Activated CD4-positive, alpha-beta T cell treated with anti-CD3 and anti-CD28 coated beads, Interleukin-2, amount 10 ng/mL, durations not matched to agents 7 days and 5 days (primary cell): ENCODE measurements around the gene MTR. TPM values are rescaled to one million over a fixed set of nuclear protein-coding genes. Genes with fewer than 3 reads are reported as not detected.
"Not testable (repeated sequence)": the region's sequence is repeated elsewhere in the genome, so short reads cannot be mapped to it uniquely, and the experiment has no call there.

ENCODE experiments used
- CTCF ChIA-PET: fragments of 350-600 bp; sonication (Branson Sonifier 250); formaldehyde crosslinking; loops from one replicate; lab custom pipeline; 2021; ENCODE audit warnings: antibody characterized with exemption; lab: Charles Lee
- POLR2A ChIA-PET: fragments of 350-600 bp; sonication (Branson Sonifier 250); formaldehyde crosslinking; loops from one replicate; lab custom pipeline; 2021; ENCODE audit warnings: antibody characterized with exemption; lab: Charles Lee
- DNase-seq: peaks from one replicate; pipeline ENCODE4 v3.0.0-alpha.2; 2020
- H3K27ac Mint-ChIP-seq: one replicate; pipeline ENCODE4 v1.8.0; 2021; ENCODE audit warnings: mild to moderate bottlenecking, moderate library complexity, mixed read lengths
- H3K27me3 Mint-ChIP-seq: one replicate; pipeline ENCODE4 v1.8.0; 2021; ENCODE audit warnings: mixed read lengths
- H3K36me3 Mint-ChIP-seq: one replicate; pipeline ENCODE4 v1.8.0; 2021; ENCODE audit warnings: low read depth, mixed read lengths
- H3K4me1 Mint-ChIP-seq: one replicate; pipeline ENCODE4 v1.8.0; 2021; ENCODE audit warnings: mixed read lengths
- H3K4me3 Mint-ChIP-seq: one replicate; pipeline ENCODE4 v1.8.0; 2021; ENCODE audit warnings: mild to moderate bottlenecking, moderate library complexity, mixed read lengths
- H3K9me3 Mint-ChIP-seq: one replicate; pipeline ENCODE4 v1.8.0; 2021; ENCODE audit warnings: mixed read lengths
- total RNA-seq, 2 experiments: library from RNA; stranded (reverse); gene quantifications; one replicate each; pipeline ENCODE4 v1.2.3, GENCODE V29; 2021

Gene MTR
- total RNA-seq, 2 experiments from 2014 or later, result 41.1 to 42.5 TPM

DNA sequence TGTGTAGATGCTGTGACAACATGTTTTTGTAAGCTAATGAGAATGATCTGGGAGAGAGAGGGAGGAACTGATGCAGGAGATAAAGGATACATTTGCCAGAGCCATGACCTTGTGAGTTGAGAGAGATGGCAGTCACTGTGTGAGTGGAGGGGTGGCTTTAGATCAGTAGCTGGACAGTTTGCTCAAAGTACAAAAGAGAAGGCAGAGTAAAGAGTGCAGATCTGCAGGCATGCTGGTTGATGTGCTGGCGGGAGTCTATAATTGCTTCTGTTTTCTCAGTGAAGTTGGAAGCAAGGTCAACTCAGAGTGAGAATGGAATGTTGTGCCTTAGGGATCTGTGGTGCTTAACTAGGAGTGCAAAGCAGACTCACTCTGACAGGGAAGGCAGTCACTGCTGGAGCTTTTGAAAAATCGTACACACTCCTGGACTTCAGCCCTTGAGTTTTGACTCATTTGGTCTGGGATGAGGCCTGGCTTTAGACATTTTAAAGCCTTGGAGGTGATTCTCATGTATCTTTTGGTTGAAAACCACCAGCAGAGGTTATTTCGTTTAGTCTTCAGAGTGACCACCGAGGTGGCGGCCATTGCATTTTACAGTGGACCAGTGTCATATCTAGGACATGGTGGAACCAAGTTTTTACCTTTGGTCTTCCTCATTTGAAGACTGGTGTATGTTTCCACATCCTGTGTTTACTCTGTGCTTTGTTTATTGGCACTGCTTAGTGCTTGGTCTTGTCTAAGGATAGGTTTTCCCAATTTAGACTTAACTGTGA is 49.6 kb downstream of the MTR start:
- Mint-ChIP-seq H3K4me3 (no peak overlapping the region), H3K36me3 (peaks cover 34% of the 10 kb centered on the region), H3K27me3 (no peaks in the 10 kb centered on the region), H3K4me1 (peaks cover 4% of the 10 kb centered on the region), H3K27ac (no peak overlapping the region), H3K9me3 (no peaks in the 10 kb centered on the region)
- ChIA-PET CTCF (interaction anchor here (0.6 to 1.4 kb wide), 3 partner anchors 11 to 739 kb away, joined by 3 to 5 read pairs (median 3); no protein-coding TSS in a partner anchor), POLR2A (no interaction called here)
- no peak for DNase-seq

DNA sequence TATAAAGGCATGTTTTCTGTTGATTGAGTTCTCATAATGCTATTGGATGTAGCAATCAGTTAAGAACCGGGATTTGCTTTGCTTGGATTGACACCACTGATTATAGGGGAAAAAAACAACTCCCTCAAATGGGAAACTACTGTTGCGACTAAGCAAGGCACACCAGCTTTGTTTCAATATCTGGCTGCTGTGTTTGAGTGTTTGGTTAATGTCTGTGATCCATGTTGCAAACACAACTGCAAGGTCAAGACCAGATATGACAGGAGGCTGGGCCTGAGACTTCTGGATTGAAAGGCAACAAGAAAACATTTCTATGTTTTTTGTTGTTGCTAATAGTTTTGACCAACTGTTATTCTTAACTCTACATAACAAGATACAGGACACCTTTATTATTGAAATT is 50.7 kb downstream of the MTR start:
- no peaks in the 10 kb centered on the region for H3K9me3 Mint-ChIP-seq
- DNase-seq, result no peak
- H3K36me3 Mint-ChIP-seq, result peaks cover 32% of the 10 kb centered on the region
- H3K27ac Mint-ChIP-seq, result no peak overlapping the region
- no peak overlapping the region for H3K4me3 Mint-ChIP-seq
- CTCF ChIA-PET, result no interaction called here
- POLR2A ChIA-PET, result no interaction called here
- peaks cover 4% of the 10 kb centered on the region for H3K4me1 Mint-ChIP-seq
- H3K27me3 Mint-ChIP-seq, result no peaks in the 10 kb centered on the region

DNA sequence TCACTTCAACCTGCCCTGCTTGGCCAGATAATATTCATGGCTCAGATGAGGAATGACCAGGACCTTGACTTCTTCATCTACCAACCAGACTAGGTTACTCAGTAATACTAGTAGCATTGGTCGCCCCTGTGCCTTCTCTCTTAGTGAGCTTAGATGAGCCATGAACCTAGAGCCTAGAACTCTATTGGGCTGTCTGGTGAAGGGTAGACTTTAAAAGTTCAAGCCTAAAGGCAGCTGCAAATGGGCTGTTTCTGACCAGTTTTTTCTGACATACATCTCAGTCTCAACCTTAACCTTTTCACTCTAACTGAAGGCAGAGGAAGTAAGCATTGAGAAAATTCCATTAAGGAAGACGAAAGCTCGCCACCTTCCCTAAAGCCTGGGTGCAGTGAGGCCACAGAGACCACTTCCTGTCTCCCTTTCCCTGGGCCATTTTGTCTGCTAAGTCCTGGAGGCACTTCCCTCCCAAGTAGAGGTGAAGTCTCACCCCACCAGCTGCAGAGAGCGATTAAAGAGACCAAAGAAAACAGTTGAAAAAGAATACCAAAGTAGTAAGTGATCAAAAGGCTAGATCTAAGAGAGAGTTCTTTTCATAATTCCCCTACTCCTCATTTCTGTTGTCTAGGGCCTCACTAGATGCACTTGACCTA is 53.3 kb downstream of the MTR start:
- Mint-ChIP-seq H3K36me3 (peaks cover 26% of the 10 kb centered on the region), H3K27me3 (no peaks in the 10 kb centered on the region), H3K9me3 (no peaks in the 10 kb centered on the region), H3K4me1 (peaks cover 4% of the 10 kb centered on the region), H3K4me3 (no peak overlapping the region), H3K27ac (no peak overlapping the region)
- ChIA-PET CTCF (no interaction called here), POLR2A (no interaction called here)
- DNase-seq, result no peak

DNA sequence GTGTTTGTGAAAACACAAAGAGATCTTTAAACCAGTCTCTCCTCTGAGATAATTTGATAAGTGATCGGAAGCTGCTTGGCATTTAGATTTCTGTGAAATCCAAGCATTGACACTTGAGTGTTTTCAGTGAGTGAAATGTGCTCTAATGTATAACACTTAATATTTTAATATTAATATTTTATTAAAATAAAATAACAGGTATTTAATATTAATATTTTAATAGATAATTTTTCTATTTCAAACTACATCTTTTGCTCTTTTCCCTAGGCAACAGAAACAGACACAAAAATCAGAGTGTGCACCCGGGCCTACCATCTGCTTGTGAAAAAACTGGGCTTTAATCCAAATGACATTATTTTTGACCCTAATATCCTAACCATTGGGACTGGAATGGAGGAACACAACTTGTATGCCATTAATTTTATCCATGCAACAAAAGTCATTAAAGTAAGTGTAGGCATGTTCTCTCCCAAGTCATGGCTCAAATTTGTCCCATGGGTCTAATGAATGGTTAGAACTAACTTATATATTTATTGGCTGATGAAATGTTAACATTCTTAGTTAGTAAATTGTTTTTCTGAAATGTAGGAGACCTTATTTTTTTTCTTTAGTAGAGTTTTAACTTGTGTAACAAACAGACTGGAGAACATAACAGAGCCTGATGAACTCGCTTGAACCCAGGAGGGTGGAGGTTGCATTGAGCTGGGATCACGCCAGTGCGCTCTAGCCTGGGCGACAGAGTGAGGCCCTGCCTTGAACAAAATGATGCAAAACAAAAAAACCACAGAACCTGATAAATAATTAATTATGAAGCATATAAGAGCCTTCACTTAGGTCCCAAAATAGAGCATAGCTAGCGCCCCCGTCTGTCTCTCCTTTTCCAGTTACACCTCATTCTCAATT is 55.2 kb downstream of the MTR start:
- DNase-seq, result no peak
- H3K9me3 Mint-ChIP-seq, result no peaks in the 10 kb centered on the region
- no peaks in the 10 kb centered on the region for H3K27me3 Mint-ChIP-seq
- H3K4me1 Mint-ChIP-seq, result peaks cover 4% of the 10 kb centered on the region
- H3K4me3 Mint-ChIP-seq, result no peak overlapping the region
- no peak overlapping the region for H3K27ac Mint-ChIP-seq
- POLR2A ChIA-PET, result interaction anchor here (0.7 kb wide), 1 partner anchor 39 kb away, joined by 3 read pairs; no protein-coding TSS in a partner anchor
- CTCF ChIA-PET, result no interaction called here
- H3K36me3 Mint-ChIP-seq, result peaks cover 34% of the 10 kb centered on the region

DNA sequence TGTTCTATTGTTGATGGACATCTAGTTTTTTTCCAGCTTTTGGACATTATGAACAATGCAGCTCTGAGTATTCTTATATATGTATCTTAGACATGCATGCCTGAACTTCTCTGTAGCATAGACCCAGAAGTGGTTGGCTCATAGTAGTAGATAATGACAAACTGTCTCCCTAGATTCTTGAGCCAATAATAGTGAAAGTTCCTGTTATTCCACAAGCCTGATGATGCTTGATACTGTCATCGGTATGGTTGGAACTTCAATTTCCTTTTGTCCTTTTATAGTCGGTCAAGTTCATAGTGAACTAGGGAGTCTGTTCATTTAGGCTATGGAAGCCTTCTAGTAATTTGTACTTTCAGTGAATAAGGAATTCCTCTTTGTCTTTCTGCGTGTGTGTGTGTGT is 56.8 kb downstream of the MTR start:
- POLR2A ChIA-PET, result no interaction called here
- no peaks in the 10 kb centered on the region for H3K9me3 Mint-ChIP-seq
- CTCF ChIA-PET, result no interaction called here
- H3K27ac Mint-ChIP-seq, result no peak overlapping the region
- no peak overlapping the region for H3K4me3 Mint-ChIP-seq
- peaks cover 4% of the 10 kb centered on the region for H3K4me1 Mint-ChIP-seq
- DNase-seq, result no peak
- no peaks in the 10 kb centered on the region for H3K27me3 Mint-ChIP-seq
- peaks cover 47% of the 10 kb centered on the region for H3K36me3 Mint-ChIP-seq

DNA sequence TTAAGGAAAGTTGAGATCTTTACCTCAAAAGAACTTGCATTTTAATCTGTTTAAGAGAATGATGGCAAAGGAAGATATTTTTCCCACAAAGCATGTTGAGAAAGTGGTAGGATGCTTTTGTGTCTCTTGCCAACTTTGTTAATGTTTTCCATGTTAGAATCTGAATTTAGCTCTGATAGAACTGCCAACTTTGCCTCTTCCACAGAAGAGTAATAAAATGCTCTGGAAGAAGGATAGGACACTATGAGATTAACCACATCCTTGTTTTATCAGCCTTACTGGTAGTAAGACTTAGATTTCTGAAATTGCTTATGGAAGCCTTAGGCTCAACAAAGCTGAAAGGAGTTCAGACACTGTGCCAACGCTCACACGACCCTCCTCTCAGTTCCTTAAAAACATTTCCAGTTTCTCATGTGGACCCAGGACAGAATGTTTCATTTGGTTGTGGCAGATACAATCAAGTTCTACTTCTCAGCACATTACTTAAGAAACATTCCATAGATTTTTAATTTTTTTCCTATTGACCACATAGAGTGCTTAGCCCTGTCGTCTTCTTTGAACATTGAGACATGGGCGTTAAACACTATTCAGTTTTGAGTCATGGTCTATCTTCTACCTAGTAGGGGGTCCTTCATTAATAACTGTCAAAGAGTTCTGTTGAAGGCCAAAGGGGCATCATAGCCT is 59.0 kb downstream of the MTR start:
- CTCF ChIA-PET, result no interaction called here
- Mint-ChIP-seq H3K36me3 (peaks cover 57% of the 10 kb centered on the region), H3K27ac (no peak overlapping the region), H3K9me3 (no peaks in the 10 kb centered on the region), H3K4me3 (no peak overlapping the region), H3K27me3 (no peaks in the 10 kb centered on the region), H3K4me1 (no peaks in the 10 kb centered on the region)
- DNase-seq, result no peak
- POLR2A ChIA-PET, result no interaction called here

DNA sequence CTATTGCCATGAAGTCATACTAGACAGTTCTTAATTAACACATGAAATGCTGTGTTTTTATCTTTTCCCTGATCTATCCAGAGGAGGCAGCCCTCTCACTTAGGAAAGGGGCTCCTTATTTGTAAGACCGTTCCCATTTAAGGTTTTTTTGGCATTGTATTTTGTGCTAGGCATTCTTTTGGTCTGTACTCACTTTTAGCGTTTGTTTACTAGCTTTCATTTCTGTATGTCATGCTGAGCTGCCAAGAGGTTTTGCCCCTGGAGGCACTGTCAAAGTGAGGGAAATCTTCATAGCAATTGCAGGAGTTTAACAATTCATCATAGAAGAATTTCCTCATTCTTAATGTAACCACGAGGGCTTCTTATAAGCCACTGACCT is 59.5 kb downstream of the MTR start:
- H3K4me3 Mint-ChIP-seq, result no peak overlapping the region
- ChIA-PET POLR2A (no interaction called here), CTCF (no interaction called here)
- H3K27me3 Mint-ChIP-seq, result no peaks in the 10 kb centered on the region
- no peaks in the 10 kb centered on the region for H3K4me1 Mint-ChIP-seq
- no peak overlapping the region for H3K27ac Mint-ChIP-seq
- DNase-seq, result no peak
- H3K9me3 Mint-ChIP-seq, result no peaks in the 10 kb centered on the region
- H3K36me3 Mint-ChIP-seq, result peaks cover 60% of the 10 kb centered on the region

DNA sequence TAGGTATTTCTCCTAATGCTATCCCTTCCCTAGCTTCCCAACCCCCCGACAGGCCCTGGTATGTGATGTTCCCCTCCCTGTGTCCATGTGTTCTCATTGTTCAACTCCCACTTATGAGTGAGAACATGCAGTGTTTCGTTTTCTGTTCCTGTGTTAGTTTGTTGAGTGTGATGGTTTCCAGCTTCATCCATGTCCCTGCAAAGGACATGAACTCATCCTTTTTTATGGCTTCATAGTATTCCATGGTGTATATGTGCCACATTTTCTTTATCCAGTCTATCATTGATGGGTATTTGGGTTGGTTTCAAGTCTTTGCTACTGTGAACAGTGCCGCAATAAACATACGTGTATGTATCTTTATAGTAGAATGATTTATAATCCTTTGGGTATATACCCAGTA is 61.6 kb downstream of the MTR start:
- POLR2A ChIA-PET, H3K4me3 Mint-ChIP-seq, DNase-seq, H3K9me3 Mint-ChIP-seq, CTCF ChIA-PET, H3K27me3 Mint-ChIP-seq, H3K27ac Mint-ChIP-seq: not testable (repeated sequence)
- H3K36me3 Mint-ChIP-seq, result peaks cover 68% of the 10 kb centered on the region
- peaks cover 11% of the 10 kb centered on the region for H3K4me1 Mint-ChIP-seq

DNA sequence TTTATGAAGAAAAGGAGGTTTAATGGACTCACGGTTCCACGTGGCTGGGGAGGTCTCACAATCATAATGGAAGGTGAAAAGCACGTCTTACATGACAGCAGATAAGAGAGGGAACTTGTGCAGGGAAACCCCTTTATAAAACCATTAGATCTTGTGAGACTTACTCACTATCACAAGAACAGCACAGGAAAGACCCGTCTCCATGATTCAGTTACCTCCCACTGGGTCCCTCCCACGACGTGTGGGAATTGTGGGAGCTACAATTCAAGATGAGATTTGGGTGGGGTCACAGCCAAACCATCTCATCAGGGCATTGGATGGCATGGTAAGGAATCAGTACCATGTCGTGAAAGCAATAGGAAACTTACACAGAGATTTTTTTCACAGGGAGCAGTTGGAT is 63.1 kb downstream of the MTR start:
- peaks cover 25% of the 10 kb centered on the region for H3K4me1 Mint-ChIP-seq
- no peak for DNase-seq
- no peaks in the 10 kb centered on the region for H3K27me3 Mint-ChIP-seq
- H3K4me3 Mint-ChIP-seq, result no peak overlapping the region
- peaks cover 77% of the 10 kb centered on the region for H3K36me3 Mint-ChIP-seq
- CTCF ChIA-PET, result no interaction called here
- POLR2A ChIA-PET, result no interaction called here
- H3K27ac Mint-ChIP-seq, result no peak overlapping the region
- H3K9me3 Mint-ChIP-seq, result no peaks in the 10 kb centered on the region

DNA sequence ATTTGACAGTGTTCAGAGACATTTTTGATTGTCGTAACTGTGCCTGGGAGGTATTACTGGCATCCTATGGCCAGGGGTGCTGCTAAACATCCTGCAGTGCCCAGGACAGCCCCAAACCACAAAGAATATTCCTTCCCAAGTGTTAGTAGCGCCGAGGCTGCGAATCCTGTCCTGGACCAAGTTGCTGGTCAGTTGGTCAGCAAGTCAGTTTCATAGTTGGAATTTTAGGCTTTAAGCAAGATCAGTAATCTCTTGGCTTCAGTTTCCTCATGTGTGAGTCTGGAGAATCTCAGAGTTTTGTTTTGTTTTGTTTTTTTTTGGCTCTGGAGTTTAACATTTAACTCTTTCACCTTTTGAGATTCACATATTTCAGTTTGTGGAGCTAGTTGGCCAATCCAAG is 65.0 kb downstream of the MTR start:
- H3K4me1 Mint-ChIP-seq, result peaks cover 26% of the 10 kb centered on the region
- POLR2A ChIA-PET, result no interaction called here
- H3K9me3 Mint-ChIP-seq, result no peaks in the 10 kb centered on the region
- H3K27ac Mint-ChIP-seq, result no peak overlapping the region
- no peak overlapping the region for H3K4me3 Mint-ChIP-seq
- DNase-seq, result no peak
- no peaks in the 10 kb centered on the region for H3K27me3 Mint-ChIP-seq
- CTCF ChIA-PET, result interaction anchor here (0.6 kb wide), 1 partner anchor 21 kb away, joined by 3 read pairs; no protein-coding TSS in a partner anchor
- H3K36me3 Mint-ChIP-seq, result peaks cover 73% of the 10 kb centered on the region

DNA sequence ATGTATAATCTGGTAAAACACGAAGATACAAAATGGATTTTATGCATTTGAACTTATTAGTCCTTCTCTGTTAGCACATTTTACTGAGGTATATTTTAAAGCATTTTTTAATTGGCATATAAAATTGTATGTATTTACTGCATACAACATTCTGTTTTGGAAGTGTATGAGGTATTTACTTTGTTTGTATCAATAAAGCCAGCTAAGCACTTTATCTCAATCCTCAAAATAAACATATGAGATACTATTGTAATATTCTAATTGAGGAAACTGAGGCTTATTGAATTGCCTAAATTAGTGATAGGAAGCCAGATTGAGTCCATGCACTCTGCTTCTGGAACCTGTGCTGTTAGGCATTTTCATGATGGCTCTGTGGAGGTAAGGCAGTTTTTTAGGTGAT is 65.6 kb downstream of the MTR start:
- Mint-ChIP-seq H3K4me3 (no peak overlapping the region), H3K4me1 (peaks cover 26% of the 10 kb centered on the region), H3K9me3 (no peaks in the 10 kb centered on the region), H3K36me3 (peaks cover 71% of the 10 kb centered on the region), H3K27ac (no peak overlapping the region), H3K27me3 (no peaks in the 10 kb centered on the region)
- ChIA-PET CTCF (no interaction called here), POLR2A (no interaction called here)
- no peak for DNase-seq

DNA sequence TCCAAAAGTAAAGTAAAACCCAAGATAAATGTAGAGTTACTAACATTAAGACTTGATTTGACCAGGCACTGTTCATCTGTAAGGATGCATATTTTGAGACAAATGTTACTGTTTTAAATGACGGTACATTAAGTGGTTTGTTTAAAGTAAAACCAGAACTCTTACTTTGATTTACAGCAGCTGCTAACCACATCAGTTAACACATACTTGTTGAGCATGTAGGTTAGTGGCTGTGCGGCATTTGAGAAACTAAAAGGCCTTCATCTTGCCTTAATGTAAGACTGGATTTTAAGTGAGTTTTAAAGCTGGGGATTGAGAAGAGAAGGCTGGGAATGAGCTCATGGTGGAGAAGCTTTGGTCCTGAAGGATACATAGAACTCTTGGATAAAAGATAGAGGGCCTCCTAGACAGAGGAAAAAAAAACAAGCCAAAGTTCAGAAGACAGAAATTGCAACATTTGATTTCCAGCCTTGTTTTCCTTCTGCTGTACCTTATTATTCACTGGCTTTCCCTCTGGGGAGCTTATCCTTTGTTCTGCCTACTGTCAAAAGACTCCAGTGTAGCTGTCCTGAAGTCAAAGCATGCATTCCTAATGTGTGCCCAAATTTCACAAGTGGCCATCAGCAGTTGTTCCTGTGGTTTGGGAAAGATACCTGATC is 66.6 kb downstream of the MTR start:
- peaks cover 62% of the 10 kb centered on the region for H3K36me3 Mint-ChIP-seq
- peaks cover 26% of the 10 kb centered on the region for H3K4me1 Mint-ChIP-seq
- H3K27ac Mint-ChIP-seq, result no peak overlapping the region
- DNase-seq, result peak; percentile 26
- no peak overlapping the region for H3K4me3 Mint-ChIP-seq
- ChIA-PET POLR2A (no interaction called here), CTCF (interaction anchor here (0.6 to 1.1 kb wide), 2 partner anchors 24 to 39 kb away, joined by 3 read pairs; no protein-coding TSS in a partner anchor)
- no peaks in the 10 kb centered on the region for H3K27me3 Mint-ChIP-seq
- H3K9me3 Mint-ChIP-seq, result no peaks in the 10 kb centered on the region
